HEK293 (cell line): ENCODE data around the gene PTPRN2.
"Not testable (repeated sequence)": the region's sequence is repeated elsewhere in the genome, so short reads cannot be mapped to it uniquely, and the experiment has no call there.

ENCODE experiments used
- CTCF ChIA-PET: fragments of 350-600 bp; formaldehyde crosslinking; extraction: SDS; loops from one replicate; lab custom pipeline; 2021; ENCODE audit warnings: antibody characterized with exemption; lab: Yijun Ruan, JAX
- POLR2A ChIA-PET: fragments of 300-600 bp; formaldehyde crosslinking; extraction: SDS; loops from one replicate; lab custom pipeline; 2020; ENCODE audit warnings: antibody characterized with exemption, inconsistent platforms; lab: Yijun Ruan, JAX
- H3K27ac ChIP-seq: fragments of 200-500 bp; sonication (Bioruptor generic); 2 replicates; pipeline ENCODE4 v1.5.1; 2014; ENCODE audit warnings: low read depth, low read length, control low read depth, inconsistent platforms; ENCODE audit errors: extremely low read depth
- H3K36me3 ChIP-seq, 2 experiments: fragments of 200-500 bp in 1 of 2; sonication (Bioruptor generic) in 1 of 2; 1 replicate in 1 of 2; 2 replicates in 1 of 2; pipeline ENCODE4 v1.5.1; 2014 to 2017; ENCODE audit warnings: inconsistent platforms in 2 of 2, low read length in 2 of 2; ENCODE audit not compliant: control insufficient read depth in 2 of 2, insufficient read depth in 1 of 2
- H3K4me1 ChIP-seq: fragments of 200-500 bp; sonication (Bioruptor generic); 2 replicates; pipeline ENCODE4 v1.5.1; 2014; ENCODE audit warnings: mild to moderate bottlenecking, low read length, inconsistent platforms; ENCODE audit not compliant: control insufficient read depth, insufficient read depth
- H3K4me3 ChIP-seq: 2 replicates; pipeline ENCODE4 v1.5.1; 2011; ENCODE audit warnings: low read depth, mild to moderate bottlenecking, control low read depth, low read length, moderate library complexity
- H3K9me3 ChIP-seq: fragments of 200-500 bp; sonication (Bioruptor generic); 2 replicates; pipeline ENCODE4 v1.5.1; 2014; ENCODE audit warnings: low read depth, low read length, inconsistent platforms; ENCODE audit not compliant: control insufficient read depth, insufficient read depth
- AEBP2 ChIP-seq: fragments of 450-650 bp; formaldehyde crosslinking; IDR thresholded peaks from 2 replicates; pipeline ENCODE4 v1.5.1; 2016; ENCODE audit warnings: missing biosample characterization, missing genetic modification characterization, borderline replicate concordance
- GFI1B ChIP-seq: fragments of 450-650 bp; formaldehyde crosslinking; IDR thresholded peaks from 2 replicates; pipeline ENCODE4 v1.5.1; 2016; ENCODE audit warnings: missing biosample characterization, missing genetic modification characterization
- HIC1 ChIP-seq: fragments of 450-650 bp; formaldehyde crosslinking; IDR thresholded peaks from 2 replicates; pipeline ENCODE4 v1.5.1; 2016; ENCODE audit warnings: missing biosample characterization, missing genetic modification characterization
- PBX3 ChIP-seq: sonication (generic); formaldehyde crosslinking; IDR thresholded peaks from 2 replicates; pipeline ENCODE4 v1.8.1; 2022; ENCODE audit warnings: mild to moderate bottlenecking, moderate library complexity, missing genetic modification reagents
- PRDM10 ChIP-seq: fragments of 450-650 bp; formaldehyde crosslinking; IDR thresholded peaks from 2 replicates; pipeline ENCODE4 v1.5.1; 2016; ENCODE audit warnings: missing biosample characterization, missing genetic modification characterization
- SALL2 ChIP-seq: fragments of 450-650 bp; formaldehyde crosslinking; IDR thresholded peaks from 2 replicates; pipeline ENCODE4 v1.5.0; 2017; ENCODE audit warnings: missing biosample characterization, mild to moderate bottlenecking, missing genetic modification characterization, borderline replicate concordance
- TCF7L2 ChIP-seq: IDR thresholded peaks from 2 replicates; pipeline ENCODE4 v1.6.1; 2011; ENCODE audit warnings: low read depth, mild to moderate bottlenecking, inconsistent platforms, low read length, moderate library complexity, borderline replicate concordance
- ZBTB20 ChIP-seq: fragments of 450-650 bp; formaldehyde crosslinking; IDR thresholded peaks from 2 replicates; pipeline ENCODE4 v1.5.1; 2016; ENCODE audit warnings: missing biosample characterization, missing genetic modification characterization
- ZEB2 ChIP-seq: fragments of 450-650 bp; formaldehyde crosslinking; IDR thresholded peaks from 2 replicates; pipeline ENCODE4 v1.5.1; 2016; ENCODE audit warnings: missing biosample characterization, missing genetic modification characterization
- ZFHX2 ChIP-seq: fragments of 450-650 bp; formaldehyde crosslinking; conservative IDR thresholded peaks from 2 replicates; pipeline ENCODE4 v1.5.1; 2016; ENCODE audit warnings: missing biosample characterization, missing genetic modification characterization
- ZFP41 ChIP-seq: fragments of 450-650 bp; formaldehyde crosslinking; IDR thresholded peaks from 2 replicates; pipeline ENCODE4 v1.5.1; 2016; ENCODE audit warnings: missing biosample characterization, missing genetic modification characterization, borderline replicate concordance
- ZNF214 ChIP-seq: fragments of 450-650 bp; formaldehyde crosslinking; IDR thresholded peaks from 2 replicates; pipeline ENCODE4 v1.5.1; 2017; ENCODE audit warnings: missing biosample characterization, mild to moderate bottlenecking, missing genetic modification characterization, borderline replicate concordance
- ZNF223 ChIP-seq: fragments of 450-650 bp; formaldehyde crosslinking; IDR thresholded peaks from 2 replicates; pipeline ENCODE4 v1.5.1; 2016; ENCODE audit warnings: missing biosample characterization, missing genetic modification characterization
- ZNF248 ChIP-seq: fragments of 450-650 bp; formaldehyde crosslinking; IDR thresholded peaks from 2 replicates; pipeline ENCODE4 v1.5.1; 2017; ENCODE audit warnings: missing biosample characterization, missing genetic modification characterization
- ZNF280D ChIP-seq: fragments of 450-650 bp; formaldehyde crosslinking; IDR thresholded peaks from 2 replicates; pipeline ENCODE4 v1.5.1; 2016; ENCODE audit warnings: missing biosample characterization, missing genetic modification characterization
- ZNF423 ChIP-seq: fragments of 450-650 bp; formaldehyde crosslinking; IDR thresholded peaks from 2 replicates; pipeline ENCODE4 v1.5.1; 2016; ENCODE audit warnings: missing biosample characterization, missing genetic modification characterization
- ZNF426 ChIP-seq: fragments of 450-650 bp; formaldehyde crosslinking; IDR thresholded peaks from 2 replicates; pipeline ENCODE4 v1.5.1; 2017; ENCODE audit warnings: missing biosample characterization, missing genetic modification characterization, mild to moderate bottlenecking, inconsistent platforms, moderate library complexity
- ZNF473 ChIP-seq: fragments of 450-650 bp; formaldehyde crosslinking; IDR thresholded peaks from 2 replicates; pipeline ENCODE4 v1.5.1; 2017; ENCODE audit warnings: missing biosample characterization, missing genetic modification characterization
- ZNF600 ChIP-seq: fragments of 450-650 bp; formaldehyde crosslinking; IDR thresholded peaks from 2 replicates; pipeline ENCODE4 v1.5.1; 2016; ENCODE audit warnings: missing biosample characterization, missing genetic modification characterization

PTPRN2 gene

GRCh38 chr7:158147431-158147830, 440.2 kb downstream of the PTPRN2 start:
- H3K4me3 ChIP-seq, CTCF ChIA-PET, H3K9me3 ChIP-seq, H3K4me1 ChIP-seq, H3K36me3 ChIP-seq, H3K27ac ChIP-seq, POLR2A ChIA-PET: not testable (repeated sequence)

GRCh38 chr7:158145370-158145769, 442.3 kb downstream of the PTPRN2 start:
- POLR2A ChIA-PET, result no interaction called here
- H3K27ac ChIP-seq, result no peak overlapping the region
- no peaks in the 10 kb centered on the region for H3K36me3 ChIP-seq
- H3K4me3 ChIP-seq, result no peak overlapping the region
- H3K4me1 ChIP-seq, result no peaks in the 10 kb centered on the region
- no peak for TF ChIP-seq PBX3 (CRISPR knock-in tag)
- no peak for TF ChIP-seq ZNF214
- TF ChIP-seq ZBTB20, result no peak
- no peak for TF ChIP-seq ZNF223 (tag by site-specific recombination)
- no peak for TF ChIP-seq ZNF248 (tag by site-specific recombination)
- no peak for TF ChIP-seq TCF7L2
- TF ChIP-seq ZFP41 (tag by site-specific recombination), result no peak
- TF ChIP-seq ZNF426, result no peak
- no peak for TF ChIP-seq PRDM10
- no peak for TF ChIP-seq ZNF473
- TF ChIP-seq AEBP2 (tag by site-specific recombination), result no peak
- TF ChIP-seq ZNF600 (tag by site-specific recombination), result no peak
- TF ChIP-seq ZFHX2 (tag by site-specific recombination), result no peak
- no peak for TF ChIP-seq GFI1B
- TF ChIP-seq ZNF423, result no peak
- TF ChIP-seq SALL2 (tag by site-specific recombination), result no peak
- TF ChIP-seq ZEB2 (tag by site-specific recombination), result no peak
- no peak for TF ChIP-seq ZNF280D
- TF ChIP-seq HIC1 (tag by site-specific recombination), result no peak
- TF ChIP-seq, all 188 proteins: peak for 0
- H3K9me3 ChIP-seq, result no peaks in the 10 kb centered on the region
- CTCF ChIA-PET, result no interaction called here
